Measurements from ENCODE around the gene DUSP16. TPM values are rescaled to one million over a fixed set of nuclear protein-coding genes. Genes with fewer than 3 reads are reported as not detected.
"Not testable (repeated sequence)": the region's sequence is repeated elsewhere in the genome, so short reads cannot be mapped to it uniquely, and the experiment has no call there.

DUSP16 gene
- polyA plus RNA-seq, 2 donors: 6.3 to 9.2 TPM

- Histone ChIP-seq H3K4me3 (ENCODE audit: low read depth in 1 of 2, low read length in 2 of 2) (no peak overlapping the region), H3K4me1 (ENCODE audit: control insufficient read depth in 2 of 2, insufficient read depth in 2 of 2, low read length in 1 of 2) (peaks cover 0 to 6% of the 10 kb centered on the region in 2 donors), H3K27ac (ENCODE audit: low read depth in 2 of 2, low read length in 1 of 2) (peak overlapping the region in 1 of 2 donors; percentile 38), H3K9me3 (ENCODE audit: control insufficient read depth in 2 of 2, insufficient read depth in 1 of 2, low read depth in 1 of 2, low read length in 1 of 2) (no peaks in the 10 kb centered on the region), H3K27me3 (ENCODE audit: control insufficient read depth in 1 of 2, insufficient read depth in 2 of 2, low read length in 2 of 2) (no peaks in the 10 kb centered on the region), H3K36me3 (ENCODE audit: control insufficient read depth in 2 of 2, insufficient read depth in 2 of 2, low read length in 1 of 2) (no peaks in the 10 kb centered on the region)
- 62 to 68% methylated on average over 9 of the region's 9 CpGs for whole genome bisulfite sequencing, 2 donors
Measured at GRCh38 chr12:12599750-12600643, 37.3 kb upstream of the DUSP16 start.

GRCh38 chr12:12598864-12599263, 36.2 kb upstream of the DUSP16 start:
- 82 to 86% methylated on average over 3 of the region's 3 CpGs for WGBS, 2 donors
- Histone ChIP-seq H3K36me3 (ENCODE audit: control insufficient read depth in 2 of 2, insufficient read depth in 2 of 2, low read length in 1 of 2) (no peaks in the 10 kb centered on the region), H3K27me3 (ENCODE audit: control insufficient read depth in 1 of 2, insufficient read depth in 2 of 2, low read length in 2 of 2) (no peaks in the 10 kb centered on the region), H3K9me3 (ENCODE audit: control insufficient read depth in 2 of 2, insufficient read depth in 1 of 2, low read depth in 1 of 2, low read length in 1 of 2) (no peaks in the 10 kb centered on the region), H3K27ac (ENCODE audit: low read depth in 2 of 2, low read length in 1 of 2) (no peak overlapping the region), H3K4me1 (ENCODE audit: control insufficient read depth in 2 of 2, insufficient read depth in 2 of 2, low read length in 1 of 2) (peaks cover 0 to 6% of the 10 kb centered on the region in 2 donors), H3K4me3 (ENCODE audit: low read depth in 1 of 2, low read length in 2 of 2) (no peak overlapping the region)

GRCh38 chr12:12596598-12596997, 33.9 kb upstream of the DUSP16 start:
- not testable (repeated sequence) for H3K36me3 ChIP-seq (ENCODE audit: control insufficient read depth in 2 of 2, insufficient read depth in 2 of 2, low read length in 1 of 2); H3K9me3 ChIP-seq (ENCODE audit: control insufficient read depth in 2 of 2, insufficient read depth in 1 of 2, low read depth in 1 of 2, low read length in 1 of 2); H3K4me1 ChIP-seq (ENCODE audit: control insufficient read depth in 2 of 2, insufficient read depth in 2 of 2, low read length in 1 of 2); H3K27me3 ChIP-seq (ENCODE audit: control insufficient read depth in 1 of 2, insufficient read depth in 2 of 2, low read length in 2 of 2); H3K4me3 ChIP-seq (ENCODE audit: low read depth in 1 of 2, low read length in 2 of 2); H3K27ac ChIP-seq (ENCODE audit: low read depth in 2 of 2, low read length in 1 of 2)
- WGBS, 2 donors: 86 to 90% methylated on average over 3 of the region's 3 CpGs

GRCh38 chr12:12595929-12596328, 33.3 kb upstream of the DUSP16 start:
- H3K36me3 ChIP-seq (ENCODE audit: control insufficient read depth in 2 of 2, insufficient read depth in 2 of 2, low read length in 1 of 2); H3K27me3 ChIP-seq (ENCODE audit: control insufficient read depth in 1 of 2, insufficient read depth in 2 of 2, low read length in 2 of 2); H3K4me3 ChIP-seq (ENCODE audit: low read depth in 1 of 2, low read length in 2 of 2); H3K4me1 ChIP-seq (ENCODE audit: control insufficient read depth in 2 of 2, insufficient read depth in 2 of 2, low read length in 1 of 2); H3K9me3 ChIP-seq (ENCODE audit: control insufficient read depth in 2 of 2, insufficient read depth in 1 of 2, low read depth in 1 of 2, low read length in 1 of 2): not testable (repeated sequence)
- WGBS, 2 donors: 89% methylated on average over 2 of the region's 2 CpGs
- peak overlapping the region in 1 of 2 donors; percentile 42 for H3K27ac ChIP-seq (ENCODE audit: low read depth in 2 of 2, low read length in 1 of 2)

- H3K4me1 ChIP-seq (ENCODE audit: control insufficient read depth in 2 of 2, insufficient read depth in 2 of 2, low read length in 1 of 2): no peaks in the 10 kb centered on the region
- WGBS, 2 donors: 79 to 81% methylated on average over 3 of the region's 3 CpGs
Measured at GRCh38 chr12:12592930-12593329, 30.3 kb upstream of the DUSP16 start.

GRCh38 chr12:12590961-12591360, 28.3 kb upstream of the DUSP16 start:
- Histone ChIP-seq H3K27me3 (ENCODE audit: control insufficient read depth in 1 of 2, insufficient read depth in 2 of 2, low read length in 2 of 2) (no peaks in the 10 kb centered on the region), H3K36me3 (ENCODE audit: control insufficient read depth in 2 of 2, insufficient read depth in 2 of 2, low read length in 1 of 2) (no peaks in the 10 kb centered on the region), H3K4me1 (ENCODE audit: control insufficient read depth in 2 of 2, insufficient read depth in 2 of 2, low read length in 1 of 2) (peaks cover 0 to 3% of the 10 kb centered on the region in 2 donors), H3K27ac (ENCODE audit: low read depth in 2 of 2, low read length in 1 of 2) (no peak overlapping the region), H3K4me3 (ENCODE audit: low read depth in 1 of 2, low read length in 2 of 2) (no peak overlapping the region), H3K9me3 (ENCODE audit: control insufficient read depth in 2 of 2, insufficient read depth in 1 of 2, low read depth in 1 of 2, low read length in 1 of 2) (no peaks in the 10 kb centered on the region)
- 90 to 91% methylated on average over 6 of the region's 6 CpGs for WGBS, 2 donors

More at GRCh38 chr12:12592930-12593329, 30.3 kb upstream of the DUSP16 start:
- Histone ChIP-seq H3K27ac (ENCODE audit: low read depth in 2 of 2, low read length in 1 of 2) (no peak overlapping the region), H3K9me3 (ENCODE audit: control insufficient read depth in 2 of 2, insufficient read depth in 1 of 2, low read depth in 1 of 2, low read length in 1 of 2) (no peaks in the 10 kb centered on the region), H3K27me3 (ENCODE audit: control insufficient read depth in 1 of 2, insufficient read depth in 2 of 2, low read length in 2 of 2) (no peaks in the 10 kb centered on the region), H3K4me3 (ENCODE audit: low read depth in 1 of 2, low read length in 2 of 2) (no peak overlapping the region), H3K36me3 (ENCODE audit: control insufficient read depth in 2 of 2, insufficient read depth in 2 of 2, low read length in 1 of 2) (no peaks in the 10 kb centered on the region)

GRCh38 chr12:12588436-12588835, 25.8 kb upstream of the DUSP16 start:
- WGBS, 2 donors: 86 to 94% methylated on average over 3 of the region's 3 CpGs
- H3K9me3 ChIP-seq (ENCODE audit: control insufficient read depth in 2 of 2, insufficient read depth in 1 of 2, low read depth in 1 of 2, low read length in 1 of 2); H3K4me3 ChIP-seq (ENCODE audit: low read depth in 1 of 2, low read length in 2 of 2): not testable (repeated sequence)

GRCh38 chr12:12587878-12588277, 25.2 kb upstream of the DUSP16 start:
- peaks cover 0 to 3% of the 10 kb centered on the region in 2 donors for H3K4me1 ChIP-seq (ENCODE audit: control insufficient read depth in 2 of 2, insufficient read depth in 2 of 2, low read length in 1 of 2)
- H3K36me3 ChIP-seq (ENCODE audit: control insufficient read depth in 2 of 2, insufficient read depth in 2 of 2, low read length in 1 of 2): no peaks in the 10 kb centered on the region
- H3K27me3 ChIP-seq (ENCODE audit: control insufficient read depth in 1 of 2, insufficient read depth in 2 of 2, low read length in 2 of 2): no peaks in the 10 kb centered on the region
- no peaks in the 10 kb centered on the region for H3K9me3 ChIP-seq (ENCODE audit: control insufficient read depth in 2 of 2, insufficient read depth in 1 of 2, low read depth in 1 of 2, low read length in 1 of 2)
- 100% methylated on average over 1 of the region's 1 CpG for WGBS, 2 donors
- no peak overlapping the region for H3K4me3 ChIP-seq (ENCODE audit: low read depth in 1 of 2, low read length in 2 of 2)
- H3K27ac ChIP-seq (ENCODE audit: low read depth in 2 of 2, low read length in 1 of 2): no peak overlapping the region

More at GRCh38 chr12:12588436-12588835, 25.8 kb upstream of the DUSP16 start:
- not testable (repeated sequence) for H3K27me3 ChIP-seq (ENCODE audit: control insufficient read depth in 1 of 2, insufficient read depth in 2 of 2, low read length in 2 of 2); H3K4me1 ChIP-seq (ENCODE audit: control insufficient read depth in 2 of 2, insufficient read depth in 2 of 2, low read length in 1 of 2); H3K27ac ChIP-seq (ENCODE audit: low read depth in 2 of 2, low read length in 1 of 2); H3K36me3 ChIP-seq (ENCODE audit: control insufficient read depth in 2 of 2, insufficient read depth in 2 of 2, low read length in 1 of 2)

GRCh38 chr12:12586879-12587675, 24.4 kb upstream of the DUSP16 start:
- Histone ChIP-seq H3K27me3 (ENCODE audit: control insufficient read depth in 1 of 2, insufficient read depth in 2 of 2, low read length in 2 of 2) (no peaks in the 10 kb centered on the region), H3K4me3 (ENCODE audit: low read depth in 1 of 2, low read length in 2 of 2) (no peak overlapping the region), H3K36me3 (ENCODE audit: control insufficient read depth in 2 of 2, insufficient read depth in 2 of 2, low read length in 1 of 2) (no peaks in the 10 kb centered on the region), H3K4me1 (ENCODE audit: control insufficient read depth in 2 of 2, insufficient read depth in 2 of 2, low read length in 1 of 2) (peaks cover 0 to 3% of the 10 kb centered on the region in 2 donors), H3K27ac (ENCODE audit: low read depth in 2 of 2, low read length in 1 of 2) (peak overlapping the region; percentile 73 to 79), H3K9me3 (ENCODE audit: control insufficient read depth in 2 of 2, insufficient read depth in 1 of 2, low read depth in 1 of 2, low read length in 1 of 2) (no peaks in the 10 kb centered on the region)
- WGBS, 2 donors: 53 to 61% methylated on average over 8 of the region's 8 CpGs
